Activated T-cell treated with anti-CD3 and anti-CD28 coated beads for 4 hours (primary cell): ENCODE data around the gene IFNA14.
"Not testable (repeated sequence)": the region's sequence is repeated elsewhere in the genome, so short reads cannot be mapped to it uniquely, and the experiment has no call there.

Experiments used
- DNase-seq: peaks from one replicate; pipeline ENCODE4 v3.0.0-alpha.2; 2020

The IFNA14 gene

GRCh38 chr9:21213411-21214326 lies 26.1 kb downstream of the IFNA14 start:
- not testable (repeated sequence) for DNase-seq

GRCh38 chr9:21212160-21212559 lies 27.6 kb downstream of the IFNA14 start:
- not testable (repeated sequence) for DNase-seq

- DNase-seq = not testable (repeated sequence)
These were observed 29.0 kb downstream of the IFNA14 start for GRCh38 chr9:21210782-21211181.

- DNase-seq = no peak
These were observed 29.5 kb downstream of the IFNA14 start for GRCh38 chr9:21210311-21210710.

- DNase-seq = not testable (repeated sequence)
These were observed 32.8 kb downstream of the IFNA14 start, which contains the start of gene IFNA10 for GRCh38 chr9:21207043-21207442. TSS of gene IFNA10 (minus strand) at chr9:21207143. CDS start at chr9:21207097, 46 bp downstream.

- no peak for DNase-seq
These were observed 34.6 kb downstream of the IFNA14 start for GRCh38 chr9:21205204-21205603.

- not testable (repeated sequence) for DNase-seq
These were observed 37.7 kb downstream of the IFNA14 start, which contains the start of gene IFNA7 for GRCh38 chr9:21202105-21202504. TSS of gene IFNA7 (minus strand) at chr9:21202205. CDS start at chr9:21202165, 40 bp downstream.

- DNase-seq = peak; percentile 19
These were observed 44.7 kb downstream of the IFNA14 start for GRCh38 chr9:21194867-21195776.
